GM15510 (cell line): Measurements from ENCODE around the gene LIN52.

ENCODE experiments used
- POLR2A ChIP-seq: IDR thresholded peaks from 3 replicates; pipeline ENCODE4 v1.6.1; 2011; ENCODE audit warnings: borderline replicate concordance; ENCODE audit not compliant: insufficient read length; ENCODE audit errors: extremely low read depth

Gene LIN52

GRCh38 chr14:74084277-74085046 is at the start of gene LIN52, which contains the start of gene ALDH6A1:
Gene LIN52, plus strand, starts transcription at chr14:74084956. Its CDS starts 19 bp downstream, at chr14:74084975.
Gene ALDH6A1, minus strand, starts transcription at chr14:74084453. Its CDS starts 59 bp downstream, at chr14:74084394.
- TF ChIP-seq POLR2A, result peak; percentile 75

- no peak for TF ChIP-seq POLR2A
These were observed 49.2 kb upstream of the LIN52 start for GRCh38 chr14:74035556-74035955.

GRCh38 chr14:74038020-74038859 is 46.5 kb upstream of the LIN52 start:
- TF ChIP-seq POLR2A, result no peak

- TF ChIP-seq POLR2A, result no peak
These were observed 42.5 kb upstream of the LIN52 start for GRCh38 chr14:74042296-74042695.

GRCh38 chr14:74045522-74045921 is 39.2 kb upstream of the LIN52 start:
- no peak for TF ChIP-seq POLR2A

GRCh38 chr14:74048281-74048680 is 36.5 kb upstream of the LIN52 start:
- TF ChIP-seq POLR2A, result no peak

GRCh38 chr14:74049876-74050495 is 34.8 kb upstream of the LIN52 start:
- TF ChIP-seq POLR2A, result no peak

- no peak for TF ChIP-seq POLR2A
These were observed 22.0 kb upstream of the LIN52 start for GRCh38 chr14:74062809-74063150.

- no peak for TF ChIP-seq POLR2A
These were observed 20.3 kb upstream of the LIN52 start for GRCh38 chr14:74064426-74064825.

- no peak for TF ChIP-seq POLR2A
These were observed 19.9 kb upstream of the LIN52 start for GRCh38 chr14:74064883-74065282.

- TF ChIP-seq POLR2A, result no peak
These were observed 18.8 kb upstream of the LIN52 start for GRCh38 chr14:74065746-74066575.

GRCh38 chr14:74077401-74077800 is 7.4 kb upstream of the LIN52 start:
- TF ChIP-seq POLR2A, result no peak

GRCh38 chr14:74080820-74081460 is 3.8 kb upstream of the LIN52 start:
- TF ChIP-seq POLR2A, result no peak

GRCh38 chr14:74081491-74081890 is 3.3 kb upstream of the LIN52 start:
- no peak for TF ChIP-seq POLR2A
